ENCODE measurements around the gene ST7. TPM values are rescaled to one million over a fixed set of nuclear protein-coding genes. Genes with fewer than 3 reads are reported as not detected.

ST7 gene
- total and polyA plus RNA-seq, 2 donors (not counting 1 experiment from before 2014, with no cell fraction given) = 2.3 to 4.6 TPM

- H3K27ac Mint-ChIP-seq = no peak overlapping the region
- TF ChIP-seq CTCF (IDR thresholded peaks at IDR 0.05) (no peak), EZH2 (IDR thresholded peaks at IDR 0.05; ENCODE audit: borderline replicate concordance, insufficient read depth, low read depth, low read length, poor library complexity, severe bottlenecking) (no peak)
Measured at GRCh38 chr7:117172283-117172682, 219.0 kb downstream of the ST7 start.

GRCh38 chr7:117173035-117173770, 219.9 kb downstream of the ST7 start:
- Histone ChIP-seq H3K36me3 (replicated peaks in 1 of 2; ENCODE audit: control extremely low read depth in 1 of 2, control insufficient read depth in 1 of 2, extremely low read depth in 1 of 2, insufficient read depth in 2 of 2, low read length in 1 of 2) (no peaks in the 10 kb centered on the region), H3K9me3 (ENCODE audit: control extremely low read depth in 1 of 3, control insufficient read depth in 2 of 3, insufficient read depth in 1 of 3, low read length in 2 of 3) (no peaks in the 10 kb centered on the region), H3K27ac (ENCODE audit: low read length in 2 of 2) (no peak overlapping the region), H3K4me1 (ENCODE audit: control insufficient read depth in 2 of 2, insufficient read depth in 2 of 2, low read length in 2 of 2) (no peaks in the 10 kb centered on the region), H3K4me2 (replicated peaks; ENCODE audit: low read depth, low read length, poor library complexity, severe bottlenecking) (no peak overlapping the region), H3K9ac (ENCODE audit: low read length) (no peak overlapping the region), H4K20me1 (ENCODE audit: control insufficient read depth, insufficient read depth, low read length, poor library complexity, severe bottlenecking) (no peaks in the 10 kb centered on the region), H2AFZ (ENCODE audit: insufficient read depth, low read depth, low read length, poor library complexity, severe bottlenecking) (no peak overlapping the region), H3K4me3 (ENCODE audit: control extremely low read depth in 1 of 5, extremely low read depth in 1 of 5, insufficient read depth in 1 of 5, low read depth in 2 of 5, low read length in 4 of 5) (no peak overlapping the region), H3K79me2 (ENCODE audit: control insufficient read depth, insufficient read depth, low read length) (no peaks in the 10 kb centered on the region), H3K27me3 (replicated peaks in 1 of 4; ENCODE audit: control extremely low read depth in 1 of 4, control insufficient read depth in 3 of 4, insufficient read depth in 4 of 4, low read length in 3 of 4) (no peaks in the 10 kb centered on the region)
- no peak for DNase-seq
- Mint-ChIP-seq H3K4me1 (no peaks in the 10 kb centered on the region), H3K27me3 (no peaks in the 10 kb centered on the region), H3K9me3 (ENCODE audit: insufficient read depth) (no peaks in the 10 kb centered on the region), H3K4me3 (no peak overlapping the region), H3K27ac (no peak overlapping the region)
- 87% methylated on average over 2 of the region's 6 CpGs for WGBS (ENCODE audit: insufficient coverage)
- no peak for ATAC-seq (ENCODE audit: low read depth)
- no peak for TF ChIP-seq CTCF (IDR thresholded peaks at IDR 0.05)
- TF ChIP-seq EZH2 (IDR thresholded peaks at IDR 0.05; ENCODE audit: borderline replicate concordance, insufficient read depth, low read depth, low read length, poor library complexity, severe bottlenecking) = no peak
- CTCF ChIA-PET = no interaction called here
- intact Hi-C loops (cut with micrococcal nuclease) = no loop called here
- POLR2A ChIA-PET = no interaction called here

More at GRCh38 chr7:117172283-117172682, 219.0 kb downstream of the ST7 start:
- H3K27me3 Mint-ChIP-seq = no peaks in the 10 kb centered on the region
- WGBS (ENCODE audit: insufficient coverage) = 100% methylated on average over 1 of the region's 2 CpGs
- no peaks in the 10 kb centered on the region for H3K27me3 ChIP-seq (replicated peaks in 1 of 4; ENCODE audit: control extremely low read depth in 1 of 4, control insufficient read depth in 3 of 4, insufficient read depth in 4 of 4, low read length in 3 of 4)
- no peaks in the 10 kb centered on the region for H3K9me3 ChIP-seq (ENCODE audit: control extremely low read depth in 1 of 3, control insufficient read depth in 2 of 3, insufficient read depth in 1 of 3, low read length in 2 of 3)
- ATAC-seq (ENCODE audit: low read depth) (no peak), DNase-seq (no peak)
- H3K27ac ChIP-seq (ENCODE audit: low read length in 2 of 2) = no peak overlapping the region
- no peaks in the 10 kb centered on the region for H3K4me1 ChIP-seq (ENCODE audit: control insufficient read depth in 2 of 2, insufficient read depth in 2 of 2, low read length in 2 of 2)
- H3K4me1 Mint-ChIP-seq = no peaks in the 10 kb centered on the region
- no peaks in the 10 kb centered on the region for H3K79me2 ChIP-seq (ENCODE audit: control insufficient read depth, insufficient read depth, low read length)
- no peaks in the 10 kb centered on the region for H4K20me1 ChIP-seq (ENCODE audit: control insufficient read depth, insufficient read depth, low read length, poor library complexity, severe bottlenecking)
- no peak overlapping the region for H3K4me2 ChIP-seq (replicated peaks; ENCODE audit: low read depth, low read length, poor library complexity, severe bottlenecking)
- H3K36me3 ChIP-seq (replicated peaks in 1 of 2; ENCODE audit: control extremely low read depth in 1 of 2, control insufficient read depth in 1 of 2, extremely low read depth in 1 of 2, insufficient read depth in 2 of 2, low read length in 1 of 2) = no peaks in the 10 kb centered on the region
- no peaks in the 10 kb centered on the region for H3K9me3 Mint-ChIP-seq (ENCODE audit: insufficient read depth)
- intact Hi-C loops (cut with micrococcal nuclease) = no loop called here
- H2AFZ ChIP-seq (ENCODE audit: insufficient read depth, low read depth, low read length, poor library complexity, severe bottlenecking) = no peak overlapping the region
- no peak overlapping the region for H3K4me3 ChIP-seq (ENCODE audit: control extremely low read depth in 1 of 5, extremely low read depth in 1 of 5, insufficient read depth in 1 of 5, low read depth in 2 of 5, low read length in 4 of 5)
- H3K4me3 Mint-ChIP-seq = no peak overlapping the region
- H3K9ac ChIP-seq (ENCODE audit: low read length) = no peak overlapping the region
- ChIA-PET CTCF (no interaction called here), POLR2A (no interaction called here)
